ENCODE data around the gene POU4F3. TPM values are rescaled to one million over a fixed set of nuclear protein-coding genes. Genes with fewer than 3 reads are reported as not detected.

Gene POU4F3
- total and polyA plus RNA-seq, 3 donors from 2014 or later = not detected

DNA sequence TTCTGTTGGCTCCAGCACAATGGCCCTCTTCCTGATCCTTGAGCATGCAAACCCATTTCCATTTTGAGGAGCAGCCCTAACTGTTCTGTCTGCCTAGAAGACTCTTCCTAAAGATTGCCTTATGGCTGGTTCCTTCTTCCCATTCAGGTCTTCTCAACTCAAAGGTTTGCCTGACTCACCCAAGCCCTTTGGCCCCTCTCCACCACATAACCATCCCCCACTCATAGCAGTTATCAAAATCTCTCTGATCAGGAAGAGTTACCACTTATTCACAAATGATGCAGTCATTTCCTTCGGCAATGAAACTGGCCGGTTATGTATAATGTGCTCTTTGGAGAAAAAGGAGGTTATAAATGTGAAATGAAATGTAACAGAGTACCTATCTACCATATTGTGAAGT is 8.9 kb upstream of the POU4F3 start:
- 95 to 97% methylated on average over 2 of the region's 2 CpGs for WGBS, 2 donors
- Histone ChIP-seq H3K4me1 (no peaks in the 10 kb centered on the region), H3K4me3 (no peak overlapping the region), H3K36me3 (ENCODE audit: low read depth, missing control alignments) (no peaks in the 10 kb centered on the region), H3K9me3 (no peaks in the 10 kb centered on the region), H3K27me3 (no peaks in the 10 kb centered on the region), H3K27ac (no peak overlapping the region)
- intact Hi-C loops (cut with DNase I; ENCODE audit: low total_unique reads) = no loop called here
- TF ChIP-seq, protein P1, sequence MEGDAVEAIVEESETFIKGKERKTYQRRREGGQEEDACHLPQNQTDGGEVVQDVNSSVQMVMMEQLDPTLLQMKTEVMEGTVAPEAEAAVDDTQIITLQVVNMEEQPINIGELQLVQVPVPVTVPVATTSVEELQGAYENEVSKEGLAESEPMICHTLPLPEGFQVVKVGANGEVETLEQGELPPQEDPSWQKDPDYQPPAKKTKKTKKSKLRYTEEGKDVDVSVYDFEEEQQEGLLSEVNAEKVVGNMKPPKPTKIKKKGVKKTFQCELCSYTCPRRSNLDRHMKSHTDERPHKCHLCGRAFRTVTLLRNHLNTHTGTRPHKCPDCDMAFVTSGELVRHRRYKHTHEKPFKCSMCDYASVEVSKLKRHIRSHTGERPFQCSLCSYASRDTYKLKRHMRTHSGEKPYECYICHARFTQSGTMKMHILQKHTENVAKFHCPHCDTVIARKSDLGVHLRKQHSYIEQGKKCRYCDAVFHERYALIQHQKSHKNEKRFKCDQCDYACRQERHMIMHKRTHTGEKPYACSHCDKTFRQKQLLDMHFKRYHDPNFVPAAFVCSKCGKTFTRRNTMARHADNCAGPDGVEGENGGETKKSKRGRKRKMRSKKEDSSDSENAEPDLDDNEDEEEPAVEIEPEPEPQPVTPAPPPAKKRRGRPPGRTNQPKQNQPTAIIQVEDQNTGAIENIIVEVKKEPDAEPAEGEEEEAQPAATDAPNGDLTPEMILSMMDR (IDR thresholded peaks at IDR 0.05) = no peak
- no peak for TF ChIP-seq POLR2A (IDR thresholded peaks at IDR 0.05)
- DNase-seq = no peak

DNA sequence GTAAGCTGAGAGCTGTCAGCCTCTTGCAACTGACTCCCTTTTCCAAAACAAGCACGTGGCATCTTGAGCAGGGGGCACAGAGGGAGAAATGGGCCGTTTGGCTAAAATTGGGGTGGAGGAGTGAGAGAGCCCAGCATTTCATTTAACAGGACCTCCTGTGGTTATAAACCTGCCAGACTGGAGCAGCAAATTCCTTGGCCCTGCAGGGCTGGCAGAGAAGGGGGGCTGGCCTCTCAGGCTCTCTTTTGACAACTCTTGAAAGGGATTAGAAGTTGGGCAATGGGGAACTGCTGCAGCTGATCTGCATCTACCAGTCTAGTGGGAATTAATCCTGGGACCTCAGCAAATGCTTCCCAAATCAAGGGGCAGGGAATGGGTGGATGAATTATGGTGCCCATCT is 7.2 kb upstream of the POU4F3 start:
- Histone ChIP-seq H3K4me1 (no peaks in the 10 kb centered on the region), H3K9me3 (no peaks in the 10 kb centered on the region), H3K4me3 (no peak overlapping the region), H3K36me3 (ENCODE audit: low read depth, missing control alignments) (no peaks in the 10 kb centered on the region), H3K27me3 (no peaks in the 10 kb centered on the region), H3K27ac (no peak overlapping the region)
- TF ChIP-seq, protein P1 (IDR thresholded peaks at IDR 0.05) = no peak
- TF ChIP-seq POLR2A (IDR thresholded peaks at IDR 0.05) = no peak
- no peak for DNase-seq
- intact Hi-C loops (cut with DNase I; ENCODE audit: low total_unique reads) = no loop called here
- WGBS, 2 donors = 36 to 50% methylated on average over 2 of the region's 2 CpGs

DNA sequence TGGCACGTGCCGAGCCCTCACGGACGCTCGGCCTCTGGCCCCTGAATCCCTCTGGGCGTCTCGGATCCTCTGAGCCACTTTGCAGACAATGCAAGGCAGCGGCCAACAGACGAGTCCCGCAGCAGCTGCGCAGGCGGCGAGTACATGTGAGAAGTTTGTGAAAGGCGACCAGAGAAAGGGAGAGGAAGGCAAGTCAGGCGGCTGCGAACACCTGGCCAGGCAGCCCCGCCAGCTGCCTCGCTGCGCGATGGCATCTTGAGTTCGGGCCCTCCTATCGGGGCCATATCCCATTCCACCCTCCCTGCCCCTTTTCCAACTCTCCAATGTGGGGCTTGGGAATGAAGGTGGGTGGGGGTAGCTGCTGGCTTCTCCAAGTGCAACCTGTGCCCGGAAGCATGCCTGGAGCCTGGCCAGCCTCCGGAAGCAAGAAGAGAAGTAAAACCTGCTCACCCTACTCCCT is 4.5 kb upstream of the POU4F3 start:
- intact Hi-C loops (cut with DNase I; ENCODE audit: low total_unique reads) = no loop called here
- H3K27me3 ChIP-seq = peaks cover 7% of the 10 kb centered on the region
- no peak for DNase-seq

DNA sequence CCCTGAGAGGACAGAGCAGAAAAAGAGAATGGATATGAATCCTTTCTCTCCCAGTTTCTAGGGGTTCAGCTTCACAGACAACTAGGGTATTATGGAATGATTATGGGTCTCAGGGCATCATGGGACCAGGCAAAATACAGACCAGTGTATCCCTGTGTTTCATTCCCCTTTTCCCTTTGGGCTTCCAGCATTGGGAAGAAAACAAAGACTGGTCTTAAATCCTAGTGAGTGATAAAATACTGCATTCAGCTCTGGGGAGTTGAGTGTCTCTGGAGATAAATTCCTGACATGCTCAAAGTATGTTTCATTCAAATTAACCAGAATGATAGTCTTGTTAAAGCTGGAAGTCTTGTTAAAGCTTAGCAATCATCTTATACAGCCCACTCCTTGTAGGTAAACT is 2.4 kb upstream of the POU4F3 start:
- H3K27me3 ChIP-seq = peaks cover 7% of the 10 kb centered on the region
- H3K4me3 ChIP-seq = no peak overlapping the region
- peaks cover 5% of the 10 kb centered on the region for H3K4me1 ChIP-seq
- TF ChIP-seq, protein P1 (IDR thresholded peaks at IDR 0.05) = no peak
- no peak for TF ChIP-seq POLR2A (IDR thresholded peaks at IDR 0.05)
- DNase-seq = no peak
- intact Hi-C loops (cut with DNase I; ENCODE audit: low total_unique reads) = no loop called here
- no peaks in the 10 kb centered on the region for H3K9me3 ChIP-seq
- no peak overlapping the region for H3K27ac ChIP-seq
- H3K36me3 ChIP-seq (ENCODE audit: low read depth, missing control alignments) = no peaks in the 10 kb centered on the region

More for the DNA sequence above, 4.5 kb upstream of the POU4F3 start:
- Histone ChIP-seq H3K27ac (no peak overlapping the region), H3K36me3 (ENCODE audit: low read depth, missing control alignments) (no peaks in the 10 kb centered on the region), H3K9me3 (no peaks in the 10 kb centered on the region), H3K4me1 (no peaks in the 10 kb centered on the region), H3K4me3 (no peak overlapping the region)
- TF ChIP-seq, protein P1 (IDR thresholded peaks at IDR 0.05) = no peak
- TF ChIP-seq POLR2A (IDR thresholded peaks at IDR 0.05) = no peak
- WGBS, 2 donors = 3 to 5% methylated on average over 12 to 24 of the region's 24 CpGs

DNA sequence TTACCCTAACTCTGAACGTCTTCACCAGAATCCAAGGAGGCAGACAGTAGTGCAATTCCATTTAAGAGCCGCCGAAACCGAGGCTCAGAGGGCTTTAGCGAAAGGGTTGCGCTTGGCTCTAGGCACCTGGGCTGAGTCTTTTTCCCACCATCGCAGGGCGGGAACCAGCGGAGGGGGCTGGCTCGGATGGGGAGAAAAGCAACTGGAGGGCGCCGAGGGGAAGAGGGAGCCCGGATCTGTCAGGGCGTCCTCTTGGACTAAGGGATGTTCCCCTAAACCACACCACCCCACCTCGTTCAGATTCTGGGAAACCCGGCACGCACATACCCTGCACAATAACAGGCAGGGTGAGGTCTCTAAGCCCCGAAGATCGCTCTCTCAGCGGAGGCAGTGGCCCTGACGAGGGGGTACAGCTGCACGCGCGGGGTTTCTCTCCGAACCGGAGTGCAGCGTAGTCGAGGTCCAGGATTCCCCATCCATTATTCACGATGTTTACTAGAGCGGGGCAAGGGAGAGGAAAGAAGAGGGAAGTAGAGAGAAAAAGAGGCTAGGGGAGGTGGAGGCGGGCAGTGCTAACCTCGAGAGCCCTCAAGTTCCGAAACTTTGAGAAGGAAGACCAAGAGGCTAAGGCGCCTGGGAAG is 1.3 kb upstream of the POU4F3 start:
- H3K4me1 ChIP-seq = peaks cover 5% of the 10 kb centered on the region
- peaks cover 7% of the 10 kb centered on the region for H3K27me3 ChIP-seq
- TF ChIP-seq, protein P1 (IDR thresholded peaks at IDR 0.05) = no peak
- TF ChIP-seq POLR2A (IDR thresholded peaks at IDR 0.05) = no peak
- H3K36me3 ChIP-seq (ENCODE audit: low read depth, missing control alignments) = no peaks in the 10 kb centered on the region
- no peaks in the 10 kb centered on the region for H3K9me3 ChIP-seq
- intact Hi-C loops (cut with DNase I; ENCODE audit: low total_unique reads) = no loop called here
- 2% methylated on average over 25 to 34 of the region's 34 CpGs for WGBS, 2 donors
- no peak for DNase-seq
- H3K27ac ChIP-seq = no peak overlapping the region
- H3K4me3 ChIP-seq = no peak overlapping the region

Measured in testis (tissue), 3 donors.